HCT116 (cell line): ENCODE results near the gene FBXO46. TPM values are rescaled to one million over a fixed set of nuclear protein-coding genes. Genes with fewer than 3 reads are reported as not detected.

Source experiments
- ATAC-seq: fragments of 200-7000 bp; cut with Tn5 transposase; 2 replicates; pipeline ENCODE4 v1.9.1; 2020; ENCODE audit warnings: mild to moderate bottlenecking, moderate library complexity
- BruUV-seq: library from RNA; stranded (reverse); fragments of 400-500 nt; replicated peaks from 2 replicates; lab custom pipeline; 2021; lab: Mats Ljungman, UMichigan
- CTCF ChIA-PET: fragments of 300-600 bp; sonication (Branson Sonifier 250); formaldehyde crosslinking; loops from one replicate; lab custom pipeline; 2021; ENCODE audit warnings: antibody characterized with exemption; lab: Charles Lee
- POLR2A ChIA-PET: fragments of 300-600, 350-600 bp; sonication (Branson Sonifier 250); formaldehyde crosslinking; loops from one replicate; lab custom pipeline; 2021; ENCODE audit warnings: antibody characterized with exemption; lab: Charles Lee
- RAD21 ChIA-PET, 2 experiments: fragments of 300-600 bp; sonication (Branson Sonifier 250); formaldehyde crosslinking; loops; one replicate each; lab custom pipeline; 2023; ENCODE audit warnings: low total read pairs in 2 of 2; ENCODE audit not compliant: uncharacterized antibody in 2 of 2, unreplicated experiment in 2 of 2, low non-redundant PET in 1 of 2; lab: Charles Lee
- DNase-seq: peaks from one replicate; pipeline ENCODE4 v3.0.0-alpha.2; 2010; ENCODE audit warnings: low read depth, low spot score
- H2AFZ ChIP-seq: fragments of 200-600 bp; shearing (Covaris generic), sonication (generic); 2 replicates; pipeline ENCODE4 v1.6.1; 2017; ENCODE audit warnings: low read depth, mixed run types, mixed read lengths, antibody characterized with exemption, low read length; ENCODE audit not compliant: poor library complexity, severe bottlenecking
- H3K27ac ChIP-seq: 2 replicates; pipeline ENCODE4 v1.5.1; 2012; ENCODE audit warnings: low read depth, low read length
- H3K27me3 ChIP-seq: fragments of 200-600 bp; sonication (generic); 2 replicates; pipeline ENCODE4 v1.6.1; 2016; ENCODE audit warnings: mixed run types, low read length, mixed read lengths; ENCODE audit not compliant: insufficient read depth
- H3K36me3 ChIP-seq, 2 experiments: fragments of 200-500 bp in 1 of 2; fragments of 200-600 bp in 1 of 2; sonication (Bioruptor generic) in 1 of 2; sonication (generic) in 1 of 2; 2 replicates each; pipeline versions ENCODE4 v1.5.1 to v1.6.1; 2014 to 2016; ENCODE audit warnings: low read length in 2 of 2, inconsistent platforms in 1 of 2, mixed read lengths in 1 of 2, mixed run types in 1 of 2; ENCODE audit not compliant: insufficient read depth in 2 of 2, control insufficient read depth in 1 of 2
- H3K4me1 ChIP-seq, 2 experiments: fragments of 200-600 bp in 1 of 2; sonication (generic) in 1 of 2; 2 replicates each; pipeline versions ENCODE4 v1.5.1 to v1.6.1; 2012 to 2017; ENCODE audit warnings: low read length in 2 of 2, inconsistent platforms in 1 of 2, mild to moderate bottlenecking in 1 of 2, mixed read lengths in 1 of 2, mixed run types in 1 of 2, moderate library complexity in 1 of 2; ENCODE audit not compliant: insufficient read depth in 2 of 2, control insufficient read depth in 1 of 2
- H3K4me2 ChIP-seq: fragments of 200-600 bp; sonication (generic); 2 replicates; pipeline ENCODE4 v1.6.1; 2017; ENCODE audit warnings: mixed run types, low read length, mixed read lengths
- H3K4me3 ChIP-seq, 2 experiments: fragments of 200-600 bp in 1 of 2; sonication (generic) in 1 of 2; replicated peaks in 1 of 2; 2 replicates each; pipeline ENCODE4 v1.5.1; 2011 to 2016; ENCODE audit warnings: low read length in 2 of 2, control low read depth in 1 of 2, low read depth in 1 of 2, mild to moderate bottlenecking in 1 of 2, mixed read lengths in 1 of 2, mixed run types in 1 of 2
- H3K79me2 ChIP-seq: fragments of 200-600 bp; sonication (generic); 2 replicates; pipeline ENCODE4 v1.6.1; 2017; ENCODE audit warnings: mild to moderate bottlenecking, mixed run types, low read length, moderate library complexity, mixed read lengths; ENCODE audit not compliant: insufficient read depth
- H3K9ac ChIP-seq: fragments of 200-600 bp; sonication (generic); 2 replicates; pipeline ENCODE4 v1.6.1; 2016; ENCODE audit warnings: low read length, mixed read lengths
- H3K9me2 ChIP-seq: fragments of 200-600 bp; sonication (generic), shearing (Covaris generic); 2 replicates; pipeline ENCODE4 v1.6.1; 2017; ENCODE audit warnings: mixed run types, mild to moderate bottlenecking, moderate library complexity; ENCODE audit not compliant: insufficient read depth
- H3K9me3 ChIP-seq, 2 experiments: fragments of 200-500 bp in 1 of 2; fragments of 200-600 bp in 1 of 2; sonication (Bioruptor generic) in 1 of 2; sonication (generic) in 1 of 2; 2 replicates each; pipeline ENCODE4 v1.6.1; 2014 to 2017; ENCODE audit warnings: low read length in 2 of 2, mixed read lengths in 2 of 2, inconsistent platforms in 1 of 2, low read depth in 1 of 2, mild to moderate bottlenecking in 1 of 2, mixed run types in 1 of 2, moderate library complexity in 1 of 2; ENCODE audit not compliant: control insufficient read depth in 1 of 2, insufficient read depth in 1 of 2
- H4K20me1 ChIP-seq: fragments of 200-600 bp; sonication (generic), shearing (Covaris generic); 2 replicates; pipeline ENCODE4 v1.6.1; 2017; ENCODE audit warnings: mixed run types, mild to moderate bottlenecking, moderate library complexity; ENCODE audit not compliant: insufficient read depth
- CBX3 ChIP-seq: IDR thresholded peaks from 2 replicates; pipeline ENCODE4 v1.6.1; 2012; ENCODE audit warnings: low read depth
- CEBPB ChIP-seq: IDR thresholded peaks from 2 replicates; pipeline ENCODE4 v1.6.1; 2012; ENCODE audit warnings: low read depth
- EZH2 ChIP-seq: fragments of 200-600 bp; sonication (generic); IDR thresholded peaks from 2 replicates; pipeline ENCODE4 v1.6.1; 2017; ENCODE audit warnings: antibody characterized with exemption, mixed run types
- JUND ChIP-seq: IDR thresholded peaks from 2 replicates; pipeline ENCODE4 v1.6.1; 2012
- POLR2A ChIP-seq: IDR thresholded peaks from 2 replicates; pipeline ENCODE4 v1.7.0; 2011; ENCODE audit warnings: borderline replicate concordance; ENCODE audit not compliant: insufficient read depth, insufficient read length; ENCODE audit errors: extremely low read depth
- REST ChIP-seq: IDR thresholded peaks from 2 replicates; pipeline ENCODE4 v1.6.1; 2012; ENCODE audit warnings: low read depth
- SP1 ChIP-seq: IDR thresholded peaks from 2 replicates; pipeline ENCODE4 v1.6.1; 2012; ENCODE audit warnings: low read depth
- SRF ChIP-seq: IDR thresholded peaks from 2 replicates; pipeline ENCODE4 v1.6.1; 2012; ENCODE audit warnings: low read depth
- ZFX ChIP-seq: fragments of 450-650 bp; IDR thresholded peaks from 2 replicates; pipeline ENCODE4 v1.6.1; 2017
- ZNF274 ChIP-seq: fragments of 200-500 bp; sonication (Bioruptor generic); IDR thresholded peaks from 2 replicates; pipeline ENCODE4 v1.6.1; 2014; ENCODE audit warnings: mild to moderate bottlenecking, low read depth, low read length, inconsistent platforms
- intact Hi-C: fragments of 100-400 bp; cut with micrococcal nuclease; formaldehyde crosslinking; loops from 2 replicates; pipeline ENCODE4 v1.10.0; 2022
- total RNA-seq: library from RNA; stranded (reverse); gene quantifications from one replicate; pipeline ENCODE4 v1.2.1, GENCODE V29; 2021; ENCODE audit not compliant: unreplicated experiment

Gene FBXO46
- total RNA-seq, 1 experiment from 2014 or later = 31.7 TPM

- DNase-seq = no peak
- RAD21 ChIA-PET = no interaction called here
- intact Hi-C loops = no loop called here
- H3K79me2 ChIP-seq = no peaks in the 10 kb centered on the region
- H4K20me1 ChIP-seq = no peaks in the 10 kb centered on the region
- BruUV-seq = no TSS peak
- H3K4me3 ChIP-seq = no peak overlapping the region
- no peaks in the 10 kb centered on the region for H3K9me3 ChIP-seq
- no peak overlapping the region for H2AFZ ChIP-seq
- TF ChIP-seq EZH2 (no peak), CEBPB (no peak), ZFX (no peak), POLR2A (no peak), SRF (no peak), REST (no peak), ZNF274 (no peak)
- no peak overlapping the region for H3K4me2 ChIP-seq
- H3K27me3 ChIP-seq = no peaks in the 10 kb centered on the region
- H3K9ac ChIP-seq = no peak overlapping the region
- H3K9me2 ChIP-seq = no peaks in the 10 kb centered on the region
- no peak overlapping the region for H3K27ac ChIP-seq
- CTCF ChIA-PET = no interaction called here
- ATAC-seq = no peak
- no peaks in the 10 kb centered on the region for H3K4me1 ChIP-seq
- H3K36me3 ChIP-seq = no peaks in the 10 kb centered on the region
- POLR2A ChIA-PET = no interaction called here
Measured at GRCh38 chr19:45745606-45746005, 14.9 kb upstream of the FBXO46 start.

DNA sequence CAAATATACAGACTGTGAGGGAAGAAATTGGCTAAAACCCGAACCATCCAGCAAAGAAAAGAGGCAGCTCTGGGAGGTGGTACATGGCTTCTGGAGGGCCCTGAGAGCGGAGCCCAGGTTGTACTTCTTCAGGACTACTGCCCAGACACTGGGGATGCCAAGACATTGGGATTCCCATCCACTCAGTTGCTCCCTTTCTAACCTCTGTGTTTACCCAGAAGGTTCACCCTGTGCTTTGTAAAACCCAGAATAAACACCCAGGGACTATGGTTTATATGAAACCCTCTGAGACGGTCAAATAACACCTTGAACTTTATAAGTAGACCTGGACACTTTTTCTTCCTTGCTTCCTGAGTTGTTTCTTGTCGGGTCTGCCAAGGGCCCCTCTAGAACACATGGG is 12.3 kb upstream of the FBXO46 start:
- Histone ChIP-seq H3K4me2 (no peak overlapping the region), H3K9ac (no peak overlapping the region), H2AFZ (no peak overlapping the region), H3K9me3 (no peaks in the 10 kb centered on the region), H3K27me3 (no peaks in the 10 kb centered on the region), H3K79me2 (no peaks in the 10 kb centered on the region)
- CTCF ChIA-PET = no interaction called here
- BruUV-seq = no TSS peak
- RAD21 ChIA-PET = no interaction called here
- DNase-seq = no peak
- intact Hi-C loops = no loop called here
- POLR2A ChIA-PET = interaction anchor here (1.2 kb wide), 1 partner anchor 18 kb away, joined by 3 read pairs; no protein-coding TSS in a partner anchor
- TF ChIP-seq SP1 (no peak), JUND (no peak), CBX3 (no peak)
- TF ChIP-seq, all 23 proteins: peak for 0
- H3K9me2 ChIP-seq = no peaks in the 10 kb centered on the region
- no peak overlapping the region for H3K27ac ChIP-seq
- no peak overlapping the region for H3K4me3 ChIP-seq
- peaks cover 0 to 10% of the 10 kb centered on the region in 2 experiments; a peak in 1 of 4 replicates for H3K4me1 ChIP-seq
- H4K20me1 ChIP-seq = no peaks in the 10 kb centered on the region
- no peak for ATAC-seq
- no peaks in the 10 kb centered on the region for H3K36me3 ChIP-seq
